NCI-H2107 (cell line): Measurements from ENCODE around the gene ZNHIT6.
"Not testable (repeated sequence)": the region's sequence is repeated elsewhere in the genome, so short reads cannot be mapped to it uniquely, and the experiment has no call there.

Experiments used
- DNase-seq: peaks from one replicate; lab custom pipeline; 2025; lab: John Stamatoyannopoulos, UW

The ZNHIT6 gene, protein sequence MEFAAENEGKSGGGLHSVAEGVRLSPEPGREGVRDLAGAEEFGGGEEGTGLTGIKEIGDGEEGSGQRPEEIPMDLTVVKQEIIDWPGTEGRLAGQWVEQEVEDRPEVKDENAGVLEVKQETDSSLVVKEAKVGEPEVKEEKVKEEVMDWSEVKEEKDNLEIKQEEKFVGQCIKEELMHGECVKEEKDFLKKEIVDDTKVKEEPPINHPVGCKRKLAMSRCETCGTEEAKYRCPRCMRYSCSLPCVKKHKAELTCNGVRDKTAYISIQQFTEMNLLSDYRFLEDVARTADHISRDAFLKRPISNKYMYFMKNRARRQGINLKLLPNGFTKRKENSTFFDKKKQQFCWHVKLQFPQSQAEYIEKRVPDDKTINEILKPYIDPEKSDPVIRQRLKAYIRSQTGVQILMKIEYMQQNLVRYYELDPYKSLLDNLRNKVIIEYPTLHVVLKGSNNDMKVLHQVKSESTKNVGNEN

DNA sequence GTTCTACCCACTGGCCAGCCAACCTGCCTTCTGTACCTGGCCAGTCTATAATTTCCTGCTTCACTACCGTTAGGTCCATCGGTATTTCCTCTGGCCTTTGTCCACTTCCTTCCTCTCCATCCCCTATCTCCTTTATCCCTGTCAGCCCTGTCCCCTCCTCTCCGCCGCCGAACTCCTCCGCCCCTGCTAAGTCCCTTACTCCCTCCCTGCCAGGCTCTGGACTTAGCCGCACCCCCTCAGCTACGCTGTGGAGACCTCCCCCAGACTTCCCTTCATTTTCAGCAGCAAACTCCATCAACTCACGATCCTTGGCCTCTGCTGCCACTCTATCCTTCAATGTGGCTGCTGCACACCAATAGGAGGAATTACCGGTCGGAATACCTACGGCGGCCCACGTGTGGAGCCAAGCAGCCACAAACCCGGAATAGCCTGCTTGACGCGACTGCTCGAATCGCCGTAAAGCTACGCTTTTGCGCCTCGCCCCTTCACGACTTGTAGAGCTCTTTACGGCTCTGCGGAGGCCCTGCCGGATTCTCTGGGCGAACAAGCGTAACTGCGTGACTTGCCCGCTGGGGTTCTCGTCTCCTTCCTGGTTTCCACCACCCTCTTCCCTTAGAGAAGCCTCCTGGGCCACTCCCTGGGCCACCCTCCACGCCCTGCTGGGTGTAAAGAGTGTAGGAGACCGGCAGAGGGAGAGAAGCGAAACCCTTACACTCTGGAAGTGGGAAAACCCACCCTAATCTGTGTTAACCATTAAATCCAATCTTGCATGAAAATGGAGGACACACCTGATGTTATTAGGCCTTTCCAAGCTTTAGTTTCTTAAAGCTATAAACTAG is at the start of gene ZNHIT6:
ZNHIT6 (minus strand) TSS at position 444 of the 839 bp plus-strand sequence; CDS start at position 295, 149 bp downstream.
- DNase-seq, result peak; percentile 92

GRCh38 chr1:85756864-85757263 is 48.6 kb upstream of the ZNHIT6 start:
- no peak for DNase-seq

GRCh38 chr1:85748120-85748519 is 39.9 kb upstream of the ZNHIT6 start:
- no peak for DNase-seq

DNA sequence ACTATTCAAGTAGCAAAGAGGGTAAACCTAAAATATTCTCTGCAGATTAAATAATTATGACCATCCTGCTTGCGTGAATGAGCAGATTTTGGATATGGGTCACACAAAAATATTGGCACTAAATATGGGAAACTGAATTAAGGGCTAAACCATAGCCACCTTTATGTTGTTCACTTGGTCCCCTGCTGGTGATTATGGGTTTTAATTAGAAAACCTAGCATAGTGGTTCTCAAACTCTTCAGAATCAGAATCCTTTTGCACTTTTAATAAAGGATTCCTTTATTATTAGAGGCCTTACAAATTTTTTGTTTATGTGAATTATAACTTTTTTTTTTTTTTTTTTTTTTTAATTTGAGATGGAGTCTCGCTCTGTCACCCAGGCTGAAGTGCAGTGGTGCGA is 38.5 kb upstream of the ZNHIT6 start:
- DNase-seq, result no peak

- no peak for DNase-seq
These were observed 35.6 kb upstream of the ZNHIT6 start for GRCh38 chr1:85743814-85744213.

GRCh38 chr1:85734931-85735330 is 26.7 kb upstream of the ZNHIT6 start:
- DNase-seq, result no peak

GRCh38 chr1:85718678-85719340 is 10.6 kb upstream of the ZNHIT6 start:
- DNase-seq, result no peak

DNA sequence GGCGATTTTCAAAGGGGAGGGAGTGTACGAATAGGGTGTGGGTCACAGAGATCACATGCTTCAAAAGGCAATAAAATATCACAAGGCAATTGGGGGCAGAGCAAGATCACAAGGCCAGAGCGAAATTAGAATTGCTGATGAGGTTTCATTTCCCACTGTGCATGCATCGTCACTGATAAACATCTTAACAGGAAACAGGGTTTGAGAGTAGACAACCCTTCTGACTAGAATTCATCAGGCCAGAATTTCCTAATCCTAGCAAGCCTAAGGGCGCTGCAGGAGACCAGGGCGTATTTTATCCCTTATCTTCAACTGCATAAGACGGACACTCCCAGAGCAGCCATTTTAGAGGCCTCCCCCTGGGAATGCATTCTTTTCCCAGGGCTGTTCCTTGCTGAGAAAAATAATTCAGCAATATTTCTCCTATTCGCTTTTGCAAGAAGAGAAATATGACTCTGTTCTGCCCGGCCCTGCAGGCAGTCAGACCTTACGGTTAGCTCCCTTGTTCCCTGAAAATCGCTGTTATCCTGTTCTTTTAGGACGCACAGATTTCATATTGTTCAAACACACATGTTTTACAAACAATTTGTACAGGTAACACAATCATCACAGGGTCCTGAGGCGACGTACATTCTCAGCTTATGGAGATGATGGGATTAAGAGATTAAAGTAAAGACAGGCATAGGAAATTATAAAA is 6.3 kb upstream of the ZNHIT6 start:
- not testable (repeated sequence) for DNase-seq

- DNase-seq, result no peak
These were observed 595 bp upstream of the ZNHIT6 start for GRCh38 chr1:85708829-85709227.

GRCh38 chr1:85707267-85707989 is 805 bp downstream of the ZNHIT6 start:
- DNase-seq, result no peak

GRCh38 chr1:85705940-85706339 is 2.3 kb downstream of the ZNHIT6 start:
- DNase-seq, result no peak

DNA sequence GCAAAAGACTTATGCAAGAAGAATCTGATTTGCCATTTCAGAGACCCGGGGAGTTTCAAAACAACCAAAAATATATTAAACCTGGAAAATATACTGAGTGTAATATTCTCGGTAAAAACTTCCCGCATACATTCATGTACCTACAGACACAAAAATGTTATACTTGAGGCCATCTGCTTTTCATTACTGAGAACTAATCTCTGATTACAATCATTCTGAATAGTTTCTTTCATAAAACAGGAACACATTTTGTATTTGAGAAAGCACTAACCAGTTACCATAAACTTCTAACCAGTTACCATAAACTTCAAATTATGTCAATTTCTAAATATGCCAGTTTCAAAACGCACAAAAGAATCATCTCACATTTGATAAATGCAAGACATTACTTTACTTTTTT is 7.8 kb downstream of the ZNHIT6 start:
- no peak for DNase-seq

DNA sequence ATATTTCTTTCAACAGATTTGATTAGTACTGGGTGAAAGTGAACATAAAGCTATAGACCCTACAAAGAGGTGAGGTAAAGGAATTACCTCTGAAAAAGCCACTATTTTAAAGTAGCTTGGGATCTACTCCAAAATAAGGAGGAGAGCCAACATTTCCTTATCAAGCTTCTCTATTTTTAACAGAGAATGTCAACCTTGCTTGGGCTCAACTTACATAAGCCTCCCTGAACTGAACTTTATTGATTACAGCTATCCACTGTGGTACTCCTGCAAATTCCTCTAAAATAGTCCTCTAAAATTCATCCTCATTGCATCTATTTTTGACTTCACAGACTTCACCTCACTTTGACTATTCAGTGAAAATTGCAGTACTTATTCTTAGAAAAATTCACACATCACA is 10.3 kb downstream of the ZNHIT6 start:
- no peak for DNase-seq

- no peak for DNase-seq
These were observed 15.4 kb downstream of the ZNHIT6 start for GRCh38 chr1:85692730-85693314.

GRCh38 chr1:85689775-85690404 is 18.3 kb downstream of the ZNHIT6 start:
- no peak for DNase-seq

- DNase-seq, result no peak
These were observed 24.8 kb downstream of the ZNHIT6 start for GRCh38 chr1:85683292-85684025.

GRCh38 chr1:85681087-85681486 is 27.1 kb downstream of the ZNHIT6 start:
- no peak for DNase-seq

DNA sequence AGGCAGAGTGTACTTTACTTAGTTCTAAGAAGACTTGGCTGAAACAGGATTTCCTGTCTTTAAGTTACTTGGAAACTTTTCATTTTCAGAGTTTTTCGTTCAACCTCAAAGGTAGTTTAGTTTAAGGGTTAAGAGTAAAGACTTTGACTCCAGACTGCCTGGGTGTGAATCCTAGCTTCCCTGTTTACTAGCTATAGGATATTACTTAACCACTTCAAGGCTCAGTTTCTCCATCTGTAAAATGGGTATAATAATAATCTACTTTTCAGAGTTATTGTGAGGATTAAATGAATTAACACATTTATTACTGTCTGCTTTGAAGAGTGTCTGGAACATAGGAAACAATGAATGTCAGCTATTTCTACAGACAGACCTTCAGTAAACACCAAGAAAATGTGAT is 30.0 kb downstream of the ZNHIT6 start:
- DNase-seq, result no peak

GRCh38 chr1:85677656-85678055 is 30.6 kb downstream of the ZNHIT6 start:
- no peak for DNase-seq
